Mucosa of rectum (tissue), 2 donors: ENCODE data around the gene IQCK.
A peak's percentile ranks its signal among the peaks of the same experiment; 100 is the strongest.
"Not testable (repeated sequence)": the region's sequence is repeated elsewhere in the genome, so short reads cannot be mapped to it uniquely, and the experiment has no call there.

Experiments used
- H3K27ac ChIP-seq, 2 donors: one replicate each; pipeline ENCODE4 v1.7.0; 2013; ENCODE audit warnings: inconsistent platforms in 2 of 2, low read depth in 2 of 2, low read length in 2 of 2
- H3K27me3 ChIP-seq, 2 donors: one replicate each; pipeline ENCODE4 v1.7.0; 2013; ENCODE audit warnings: low read length in 2 of 2; ENCODE audit not compliant: control insufficient read depth in 2 of 2, insufficient read depth in 2 of 2
- H3K36me3 ChIP-seq, 2 donors: one replicate each; pipeline ENCODE4 v1.7.0; 2013; ENCODE audit warnings: low read length in 2 of 2; ENCODE audit not compliant: control insufficient read depth in 2 of 2, insufficient read depth in 2 of 2
- H3K4me1 ChIP-seq, 2 donors: one replicate each; pipeline ENCODE4 v1.7.0; 2013; ENCODE audit warnings: low read length in 2 of 2, mild to moderate bottlenecking in 1 of 2; ENCODE audit not compliant: control insufficient read depth in 2 of 2, insufficient read depth in 2 of 2
- H3K4me3 ChIP-seq, 2 donors: one replicate each; pipeline ENCODE4 v1.7.0; 2013; ENCODE audit warnings: low read length in 2 of 2
- H3K9ac ChIP-seq, 2 donors: one replicate each; pipeline ENCODE4 v1.7.0; 2013; ENCODE audit warnings: low read length in 2 of 2, low read depth in 1 of 2, mild to moderate bottlenecking in 1 of 2
- H3K9me3 ChIP-seq, 2 donors: one replicate each; pipeline ENCODE4 v1.7.0; 2013; ENCODE audit warnings: low read length in 2 of 2; ENCODE audit not compliant: control insufficient read depth in 2 of 2
- donor health status: healthy.
- donor health status: Normal muscosa, but diverticular disease.

IQCK gene

GRCh38 chr16:19717741-19718623 is at the start of gene IQCK, which contains the start of gene KNOP1:
IQCK (plus strand) TSS chr16:19718271; CDS start chr16:19718307, 36 bp downstream.
KNOP1 (minus strand) TSS chr16:19718227; CDS start chr16:19715035, 3,192 bp downstream.
- Histone ChIP-seq H3K4me1 (peaks cover 17 to 18% of the 10 kb centered on the region in 2 donors), H3K9me3 (no peaks in the 10 kb centered on the region), H3K9ac (peak within 1 kb of the TSS; percentile 73 to 82), H3K36me3 (peaks cover 5 to 12% of the 10 kb centered on the region in 2 donors), H3K27ac (peak within 1 kb of the TSS; percentile 63 to 77), H3K27me3 (no peaks in the 10 kb centered on the region), H3K4me3 (peak within 1 kb of the TSS; percentile 82 to 97)

DNA sequence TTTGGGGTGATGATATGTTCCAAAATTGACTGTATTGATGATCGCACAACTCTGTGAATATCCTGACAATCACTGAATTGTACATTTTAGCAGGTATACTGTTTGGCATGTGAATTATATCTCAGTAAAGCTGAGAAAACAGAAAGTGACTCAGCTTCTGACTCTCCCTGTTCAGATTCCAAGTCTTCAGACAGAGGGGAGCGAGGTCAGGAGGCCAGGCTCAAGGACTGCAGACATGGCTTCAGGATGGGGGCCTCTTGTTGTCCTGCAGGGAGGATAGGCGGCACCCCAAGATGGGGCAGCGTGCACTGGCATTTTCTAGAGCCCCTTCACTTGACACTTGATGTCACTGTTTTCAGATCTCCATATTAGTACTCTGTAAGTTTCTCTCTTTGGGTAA is 45.7 kb upstream of the IQCK start:
- Histone ChIP-seq H3K4me3 (no peak overlapping the region), H3K36me3 (peaks cover 19 to 31% of the 10 kb centered on the region in 2 donors), H3K4me1 (no peaks in the 10 kb centered on the region), H3K9ac (no peak overlapping the region), H3K27ac (no peak overlapping the region), H3K27me3 (no peaks in the 10 kb centered on the region), H3K9me3 (no peaks in the 10 kb centered on the region)

DNA sequence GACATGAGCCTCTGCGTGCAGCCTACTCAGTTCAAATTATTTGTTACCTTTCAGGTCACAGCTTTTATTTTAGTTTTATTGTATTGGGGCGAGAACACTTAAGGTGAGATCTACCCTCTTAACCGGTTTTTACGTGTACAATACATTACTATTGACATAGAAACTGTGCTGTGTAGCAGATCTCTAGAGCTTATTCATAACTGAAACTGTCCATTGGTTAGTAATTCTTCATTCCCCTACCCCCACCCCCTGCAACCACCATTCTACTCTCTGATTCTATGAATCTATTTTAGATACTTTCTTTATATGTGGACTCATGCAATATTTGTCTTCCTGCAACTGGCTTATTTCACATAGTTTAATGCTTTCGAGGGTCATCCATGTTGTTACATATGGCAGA is 43.6 kb upstream of the IQCK start:
- H3K27me3 ChIP-seq, result no peaks in the 10 kb centered on the region
- H3K4me1 ChIP-seq, result no peaks in the 10 kb centered on the region
- no peaks in the 10 kb centered on the region for H3K9me3 ChIP-seq
- peaks cover 24% of the 10 kb centered on the region in 2 donors for H3K36me3 ChIP-seq
- H3K27ac ChIP-seq, result no peak overlapping the region
- no peak overlapping the region for H3K9ac ChIP-seq
- H3K4me3 ChIP-seq, result no peak overlapping the region

- Histone ChIP-seq H3K9me3 (no peaks in the 10 kb centered on the region), H3K4me3 (no peak overlapping the region), H3K4me1 (no peaks in the 10 kb centered on the region), H3K36me3 (peaks cover 16 to 24% of the 10 kb centered on the region in 2 donors), H3K9ac (no peak overlapping the region), H3K27me3 (no peaks in the 10 kb centered on the region), H3K27ac (no peak overlapping the region)
Measured at GRCh38 chr16:19677402-19677801, 40.7 kb upstream of the IQCK start.

DNA sequence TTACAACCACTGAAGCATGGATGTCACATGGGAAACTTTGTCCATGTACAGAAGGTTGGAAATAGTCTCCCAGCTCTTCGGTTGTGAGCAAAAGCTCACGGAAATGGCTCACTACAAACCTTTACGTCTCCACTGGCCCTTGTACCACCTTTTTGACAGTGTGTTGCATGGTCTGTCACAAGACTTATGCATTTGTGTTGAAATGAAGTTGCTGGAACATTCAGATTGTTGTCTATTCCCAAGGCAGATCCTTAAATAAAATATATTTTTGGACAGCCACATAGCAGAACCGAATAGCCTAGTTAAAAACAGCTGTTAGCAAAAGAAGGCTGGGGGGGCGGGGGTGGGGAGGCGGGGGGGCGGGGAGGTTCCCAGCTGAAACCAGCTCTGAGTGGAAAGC is 39.3 kb upstream of the IQCK start:
- H3K27ac ChIP-seq, result no peak overlapping the region
- H3K9ac ChIP-seq, result no peak overlapping the region
- H3K27me3 ChIP-seq, result no peaks in the 10 kb centered on the region
- H3K9me3 ChIP-seq, result no peaks in the 10 kb centered on the region
- H3K36me3 ChIP-seq, result peaks cover 15 to 35% of the 10 kb centered on the region in 2 donors
- H3K4me3 ChIP-seq, result no peak overlapping the region
- no peaks in the 10 kb centered on the region for H3K4me1 ChIP-seq

DNA sequence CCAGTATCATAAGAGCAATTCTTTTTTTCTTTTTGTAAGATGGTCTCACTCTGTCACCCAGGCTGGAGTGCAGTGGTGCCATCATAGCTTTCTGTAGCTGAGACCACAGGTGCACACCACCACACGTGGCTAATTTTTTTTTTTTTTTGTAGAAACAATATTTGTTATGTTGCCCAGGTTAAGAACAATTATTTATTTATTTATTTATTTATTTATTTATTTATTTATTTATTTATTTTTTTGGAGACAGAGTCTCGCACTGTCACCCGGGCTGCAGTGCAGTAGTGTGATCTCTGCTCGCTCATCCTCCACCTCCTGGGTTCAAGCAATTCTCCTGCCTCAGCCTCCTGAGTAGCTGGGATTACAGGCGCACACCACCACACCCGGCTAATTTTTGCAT is 38.8 kb upstream of the IQCK start:
- not testable (repeated sequence) for H3K9me3 ChIP-seq, H3K9ac ChIP-seq, H3K27ac ChIP-seq, H3K4me3 ChIP-seq, H3K27me3 ChIP-seq, H3K4me1 ChIP-seq
- H3K36me3 ChIP-seq, result peaks cover 14 to 40% of the 10 kb centered on the region in 2 donors

GRCh38 chr16:19680881-19681340 is 37.2 kb upstream of the IQCK start:
- H3K27me3 ChIP-seq, result no peaks in the 10 kb centered on the region
- no peak overlapping the region for H3K9ac ChIP-seq
- no peaks in the 10 kb centered on the region for H3K4me1 ChIP-seq
- no peaks in the 10 kb centered on the region for H3K9me3 ChIP-seq
- H3K27ac ChIP-seq, result no peak overlapping the region
- H3K4me3 ChIP-seq, result no peak overlapping the region
- peaks cover 25 to 53% of the 10 kb centered on the region in 2 donors for H3K36me3 ChIP-seq

- H3K27me3 ChIP-seq, result no peaks in the 10 kb centered on the region
- H3K27ac ChIP-seq, result no peak overlapping the region
- no peak overlapping the region for H3K9ac ChIP-seq
- H3K9me3 ChIP-seq, result no peaks in the 10 kb centered on the region
- H3K36me3 ChIP-seq, result peaks cover 30 to 53% of the 10 kb centered on the region in 2 donors
- H3K4me1 ChIP-seq, result no peaks in the 10 kb centered on the region
- H3K4me3 ChIP-seq, result no peak overlapping the region
Measured at GRCh38 chr16:19681637-19682036, 36.4 kb upstream of the IQCK start.

- H3K4me3 ChIP-seq, result no peak overlapping the region
- H3K27me3 ChIP-seq, result no peaks in the 10 kb centered on the region
- no peak overlapping the region for H3K27ac ChIP-seq
- no peak overlapping the region for H3K9ac ChIP-seq
- H3K4me1 ChIP-seq, result no peaks in the 10 kb centered on the region
- H3K36me3 ChIP-seq, result peaks cover 27 to 64% of the 10 kb centered on the region in 2 donors
- no peaks in the 10 kb centered on the region for H3K9me3 ChIP-seq
Measured at GRCh38 chr16:19683453-19684236, 34.4 kb upstream of the IQCK start.

DNA sequence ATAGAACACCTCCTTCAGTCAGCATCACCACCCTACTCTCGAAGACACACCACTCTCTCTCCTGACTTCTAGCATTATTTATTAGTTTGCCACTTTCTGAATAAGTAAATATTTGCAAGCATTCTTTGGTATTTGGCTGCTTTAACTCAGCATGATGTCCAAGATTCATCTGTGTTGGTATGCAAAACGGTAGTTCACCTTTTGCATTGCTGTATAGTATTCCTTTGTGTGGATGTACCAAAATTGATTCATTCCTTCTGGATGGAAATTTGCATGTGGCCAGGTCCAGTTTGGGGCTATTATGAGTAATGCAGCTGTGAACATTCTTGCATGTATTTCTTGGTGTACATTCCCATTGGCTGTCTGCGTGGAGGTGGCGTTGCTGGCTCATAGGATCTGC is 32.9 kb upstream of the IQCK start:
- no peaks in the 10 kb centered on the region for H3K27me3 ChIP-seq
- no peaks in the 10 kb centered on the region for H3K9me3 ChIP-seq
- no peak overlapping the region for H3K9ac ChIP-seq
- no peaks in the 10 kb centered on the region for H3K4me1 ChIP-seq
- no peak overlapping the region for H3K4me3 ChIP-seq
- H3K27ac ChIP-seq, result no peak overlapping the region
- H3K36me3 ChIP-seq, result peaks cover 27 to 59% of the 10 kb centered on the region in 2 donors
